K562 (cell line): Measurements from ENCODE around the gene RRP9. TPM values are rescaled to one million over a fixed set of nuclear protein-coding genes. Genes with fewer than 3 reads are reported as not detected.

Experiments
- ATF7 ChIP-seq: fragments of 450-650 bp; IDR thresholded peaks from 2 replicates; pipeline ENCODE4 v1.7.1; 2014; ENCODE audit warnings: mild to moderate bottlenecking, moderate library complexity
- CBX8 ChIP-seq: fragments of 200-600 bp; sonication (generic); IDR thresholded peaks from 2 replicates; pipeline ENCODE4 v1.6.1; 2012; ENCODE audit warnings: borderline replicate concordance, mixed run types, low read depth, mild to moderate bottlenecking, moderate library complexity, mixed read lengths, low read length, control low read depth, inconsistent platforms; ENCODE audit not compliant: poor library complexity, severe bottlenecking; ENCODE audit errors: extremely low read depth
- CREM ChIP-seq: IDR thresholded peaks from 2 replicates; pipeline ENCODE4 v1.6.1; 2014; ENCODE audit warnings: antibody characterized with exemption, low read depth
- EP400 ChIP-seq: fragments of 450-650 bp; IDR thresholded peaks from 2 replicates; pipeline ENCODE4 v1.6.1; 2017; ENCODE audit warnings: antibody characterized with exemption, mild to moderate bottlenecking, moderate library complexity
- ETS1 ChIP-seq: conservative IDR thresholded peaks from 2 replicates; pipeline ENCODE4 v1.6.1; 2011; ENCODE audit warnings: low read depth, mild to moderate bottlenecking, low read length; ENCODE audit not compliant: control insufficient read depth
- GMEB1 ChIP-seq: fragments of 250-450 bp; sonication (Bioruptor Pico); IDR thresholded peaks from 2 replicates; pipeline ENCODE4 v1.4.0; 2020; ENCODE audit warnings: mild to moderate bottlenecking
- MXD1 ChIP-seq: fragments of 250-450 bp; sonication (Bioruptor Pico); IDR thresholded peaks from 2 replicates; pipeline ENCODE4 v1.8.0; 2021; ENCODE audit warnings: borderline replicate concordance, mild to moderate bottlenecking, moderate library complexity; ENCODE audit not compliant: poor library complexity, severe bottlenecking
- NFYB ChIP-seq: IDR thresholded peaks from 2 replicates; pipeline ENCODE4 v1.6.1; 2011; ENCODE audit warnings: mild to moderate bottlenecking, moderate library complexity; ENCODE audit not compliant: insufficient read length; ENCODE audit errors: extremely low read depth
- SRSF3 ChIP-seq: fragments of 200-400 bp; formaldehyde crosslinking; IDR thresholded peaks from 2 replicates; pipeline ENCODE4 v1.6.1; 2016; ENCODE audit warnings: mild to moderate bottlenecking, low read length, moderate library complexity; ENCODE audit not compliant: insufficient read depth
- TEAD1 ChIP-seq, 2 experiments: fragments of 450-650 bp in 1 of 2; sonication (generic) in 1 of 2; formaldehyde crosslinking; IDR thresholded peaks; 2 replicates each; pipeline versions ENCODE4 v1.4.0 to v1.8.0; 2020 to 2022; ENCODE audit warnings: mild to moderate bottlenecking in 2 of 2, missing genetic modification reagents in 1 of 2
- TGIF2 ChIP-seq: sonication (generic); formaldehyde crosslinking; IDR thresholded peaks from 2 replicates; pipeline ENCODE4 v1.8.1; 2022; ENCODE audit warnings: mild to moderate bottlenecking, missing genetic modification reagents, moderate library complexity
- VEZF1 ChIP-seq: fragments of 200-800 bp; sonication (Bioruptor generic); IDR thresholded peaks from 2 replicates; pipeline ENCODE4 v1.6.1; 2017; ENCODE audit warnings: missing genetic modification characterization, missing compliant biosample characterization
- ZBTB5 ChIP-seq: fragments of 450-650 bp; IDR thresholded peaks from 2 replicates; pipeline ENCODE4 v1.6.1; 2017; ENCODE audit warnings: antibody characterized with exemption
- polyA plus RNA-seq, 8 experiments: library from polyadenylated mRNA; depleted of rRNA in 4 of 8; stranded (reverse) in 5 of 8; unstranded in 3 of 8; fragments of >200 nt; fragmentation: Nextera tagmentation in 2 of 8; fragmentation: Illumina TruSeq in 1 of 8; extraction: Ambion mirVana in 2 of 8; extraction: Trizol in 1 of 8; gene quantifications; 2 replicates each; pipeline versions ENCODE4 v1.2.1 to v1.2.3, GENCODE V29; 2011 to 2014; ENCODE audit warnings: inconsistent platforms in 1 of 8, missing spikeins in 1 of 8
- total RNA-seq, 7 experiments: library from RNA; depleted of rRNA in 6 of 7; stranded (reverse); fragments of >200 nt in 6 of 7; fragmentation: Illumina TruSeq in 2 of 7; extraction: Trizol in 2 of 7; gene quantifications; 2 replicates each; pipeline versions ENCODE4 v1.2.1 to v1.2.3, GENCODE V29; 2011 to 2021; ENCODE audit warnings: low replicate concordance in 1 of 7
- TF ChIP-seq, protein P1 (sequence below): fragments of 250-450 bp; sonication (Bioruptor Pico); IDR thresholded peaks from 2 replicates; pipeline ENCODE4 v1.8.0; 2022; ENCODE audit warnings: moderate library complexity, mild to moderate bottlenecking, inconsistent platforms
- TF ChIP-seq, protein P2 (sequence below): sonication (generic); formaldehyde crosslinking; IDR thresholded peaks from 2 replicates; pipeline ENCODE4 v1.8.1; 2023; ENCODE audit warnings: mild to moderate bottlenecking, missing genetic modification reagents

The RRP9 gene
- total and polyA plus RNA-seq, 9 of the 15 experiments (the other 6 are each of a cell fraction or from before 2014, with no cell fraction given), result 5.2 to 67.0 (median 45.9) TPM

GRCh38 chr3:51982838-51983577, 41.3 kb upstream of the RRP9 start, which contains the start of gene ACY1 (continued):
- TF ChIP-seq ETS1 (peak; percentile 80), CBX8 (no peak), EP400 (peak; percentile 85), ZBTB5 (no peak), NFYB (peak; percentile 15), TGIF2 (CRISPR knock-in tag) (0 out of 2 replicates have a peak, but pooled peaks have one; percentile 59), CREM (peak; percentile 87), SRSF3 (no peak), GMEB1 (CRISPR knock-in tag) (peak; percentile 39; the same call in 1 of the 2 replicates), MXD1 (CRISPR knock-in tag) (peak; percentile 62), ATF7 (peak; percentile 65; the same call in 1 of the 2 replicates), VEZF1 (CRISPR knock-in tag) (peak; percentile 70), TEAD1 (CRISPR knock-in tag; IDR thresholded peaks at IDR 0.05) (peak in 1 of 2 experiments; percentile 82; a peak in 2 of 4 replicates)
- TF ChIP-seq, protein P1, sequence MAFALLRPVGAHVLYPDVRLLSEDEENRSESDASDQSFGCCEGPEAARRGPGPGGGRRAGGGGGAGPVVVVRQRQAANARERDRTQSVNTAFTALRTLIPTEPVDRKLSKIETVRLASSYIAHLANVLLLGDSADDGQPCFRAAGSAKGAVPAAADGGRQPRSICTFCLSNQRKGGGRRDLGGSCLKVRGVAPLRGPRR (CRISPR knock-in tag), result no peak
- TF ChIP-seq, protein P2, sequence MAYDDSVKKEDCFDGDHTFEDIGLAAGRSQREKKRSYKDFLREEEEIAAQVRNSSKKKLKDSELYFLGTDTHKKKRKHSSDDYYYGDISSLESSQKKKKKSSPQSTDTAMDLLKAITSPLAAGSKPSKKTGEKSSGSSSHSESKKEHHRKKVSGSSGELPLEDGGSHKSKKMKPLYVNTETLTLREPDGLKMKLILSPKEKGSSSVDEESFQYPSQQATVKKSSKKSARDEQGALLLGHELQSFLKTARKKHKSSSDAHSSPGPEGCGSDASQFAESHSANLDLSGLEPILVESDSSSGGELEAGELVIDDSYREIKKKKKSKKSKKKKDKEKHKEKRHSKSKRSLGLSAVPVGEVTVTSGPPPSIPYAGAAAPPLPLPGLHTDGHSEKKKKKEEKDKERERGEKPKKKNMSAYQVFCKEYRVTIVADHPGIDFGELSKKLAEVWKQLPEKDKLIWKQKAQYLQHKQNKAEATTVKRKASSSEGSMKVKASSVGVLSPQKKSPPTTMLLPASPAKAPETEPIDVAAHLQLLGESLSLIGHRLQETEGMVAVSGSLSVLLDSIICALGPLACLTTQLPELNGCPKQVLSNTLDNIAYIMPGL, result no peak
